Smooth muscle cell (in vitro differentiated cells): ENCODE data around the gene TRAPPC5. TPM values are rescaled to one million over a fixed set of nuclear protein-coding genes. Genes with fewer than 3 reads are reported as not detected.

Experiments used
- DNase-seq: peaks from one replicate; lab custom pipeline; 2025; ENCODE audit not compliant: unreplicated experiment; lab: John Stamatoyannopoulos, UW
- H2AFZ ChIP-seq: fragments of 200-600 bp; sonication (generic); 2 replicates; pipeline ENCODE4 v1.6.0; 2016; ENCODE audit warnings: antibody characterized with exemption, low read depth, mild to moderate bottlenecking
- H3F3A ChIP-seq: fragments of 200-600 bp; sonication (generic); 2 replicates; pipeline ENCODE4 v1.6.0; 2017; ENCODE audit warnings: antibody characterized with exemption, low read depth
- H3K27ac ChIP-seq: fragments of 200-600 bp; sonication (generic); 2 replicates; pipeline ENCODE4 v1.5.1; 2016; ENCODE audit warnings: low read depth, mild to moderate bottlenecking
- H3K27me3 ChIP-seq: fragments of 200-600 bp; sonication (generic); 2 replicates; pipeline ENCODE4 v1.6.1; 2016; ENCODE audit warnings: low read depth, mild to moderate bottlenecking
- H3K36me3 ChIP-seq: fragments of 200-600 bp; sonication (generic); 2 replicates; pipeline ENCODE4 v1.5.1; 2016; ENCODE audit warnings: low read depth
- H3K4me1 ChIP-seq: fragments of 200-600 bp; sonication (generic); 2 replicates; pipeline ENCODE4 v1.5.1; 2016; ENCODE audit warnings: low read depth
- H3K4me2 ChIP-seq: fragments of 200-600 bp; sonication (generic); 2 replicates; pipeline ENCODE4 v1.6.0; 2016; ENCODE audit warnings: mild to moderate bottlenecking
- H3K4me3 ChIP-seq: fragments of 200-600 bp; sonication (generic); 2 replicates; pipeline ENCODE4 v1.5.1; 2016; ENCODE audit warnings: mild to moderate bottlenecking
- H3K79me2 ChIP-seq: fragments of 200-600 bp; sonication (generic); 2 replicates; pipeline ENCODE4 v1.6.0; 2016; ENCODE audit warnings: low read depth, mild to moderate bottlenecking
- H3K9ac ChIP-seq: fragments of 200-600 bp; sonication (generic); 2 replicates; pipeline ENCODE4 v1.6.0; 2016; ENCODE audit warnings: low read depth
- H3K9me3 ChIP-seq: fragments of 200-600 bp; sonication (generic); replicated peaks from 2 replicates; pipeline ENCODE4 v1.5.1; 2016; ENCODE audit warnings: low read depth
- H4K20me1 ChIP-seq: fragments of 200-600 bp; sonication (generic); 2 replicates; pipeline ENCODE4 v1.6.0; 2016; ENCODE audit warnings: low read depth
- WGBS: methylation state at CpG from one replicate; pipeline ENCODE4 v1.1.7; 2016; ENCODE audit warnings: low lambda C conversion rate; 5-methylcytosine and 5-hydroxymethylcytosine counted together
- polyA plus RNA-seq: library from polyadenylated mRNA; unstranded; fragments of >200 nt; fragmentation: Nextera tagmentation; extraction: Ambion mirVana; gene quantifications from 2 replicates; pipeline ENCODE4 v1.2.1, GENCODE V29; 2016
- total RNA-seq: library from RNA; depleted of rRNA; stranded (reverse); fragments of >200 nt; gene quantifications from 2 replicates; pipeline ENCODE4 v1.2.3, GENCODE V29; 2014
- TF ChIP-seq, protein P1 (sequence below): fragments of 200-600 bp; sonication (generic); IDR thresholded peaks from 2 replicates; pipeline ENCODE4 v1.5.1; 2017; ENCODE audit warnings: borderline replicate concordance, mild to moderate bottlenecking, antibody characterized with exemption; ENCODE audit not compliant: insufficient read depth, poor library complexity, severe bottlenecking

TRAPPC5 gene
- total and polyA plus RNA-seq, 2 experiments from 2014 or later = 61.8 to 166 TPM

DNA sequence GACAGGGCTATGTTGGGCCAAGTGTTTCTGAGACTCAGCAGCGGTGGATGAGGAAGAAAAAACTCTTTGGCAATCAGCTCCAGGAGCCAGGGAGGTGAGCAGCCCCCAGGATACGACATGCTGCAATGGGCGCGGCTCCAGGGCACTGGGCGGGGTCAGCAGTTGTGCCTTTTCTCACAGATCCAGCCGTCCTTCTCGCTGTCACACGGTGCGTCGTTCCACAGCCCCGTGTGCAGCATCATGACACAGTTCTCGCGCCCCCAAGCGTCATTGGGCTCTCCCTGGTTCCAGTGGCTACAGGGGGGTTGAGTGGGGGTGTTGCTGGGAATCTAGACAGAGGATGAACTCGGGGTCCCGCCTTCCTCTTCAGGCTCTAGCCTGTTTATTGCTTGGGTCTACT, 48.6 kb downstream of the TRAPPC5 start:
- Histone ChIP-seq H3F3A (no peaks in the 10 kb centered on the region), H3K79me2 (no peaks in the 10 kb centered on the region), H3K27ac (no peak overlapping the region), H3K4me1 (no peaks in the 10 kb centered on the region), H3K9me3 (no peaks in the 10 kb centered on the region), H4K20me1 (no peaks in the 10 kb centered on the region), H2AFZ (no peak overlapping the region), H3K4me3 (no peak overlapping the region), H3K36me3 (no peaks in the 10 kb centered on the region), H3K4me2 (no peak overlapping the region), H3K9ac (no peak overlapping the region), H3K27me3 (peaks cover 65% of the 10 kb centered on the region)
- TF ChIP-seq, protein P1, sequence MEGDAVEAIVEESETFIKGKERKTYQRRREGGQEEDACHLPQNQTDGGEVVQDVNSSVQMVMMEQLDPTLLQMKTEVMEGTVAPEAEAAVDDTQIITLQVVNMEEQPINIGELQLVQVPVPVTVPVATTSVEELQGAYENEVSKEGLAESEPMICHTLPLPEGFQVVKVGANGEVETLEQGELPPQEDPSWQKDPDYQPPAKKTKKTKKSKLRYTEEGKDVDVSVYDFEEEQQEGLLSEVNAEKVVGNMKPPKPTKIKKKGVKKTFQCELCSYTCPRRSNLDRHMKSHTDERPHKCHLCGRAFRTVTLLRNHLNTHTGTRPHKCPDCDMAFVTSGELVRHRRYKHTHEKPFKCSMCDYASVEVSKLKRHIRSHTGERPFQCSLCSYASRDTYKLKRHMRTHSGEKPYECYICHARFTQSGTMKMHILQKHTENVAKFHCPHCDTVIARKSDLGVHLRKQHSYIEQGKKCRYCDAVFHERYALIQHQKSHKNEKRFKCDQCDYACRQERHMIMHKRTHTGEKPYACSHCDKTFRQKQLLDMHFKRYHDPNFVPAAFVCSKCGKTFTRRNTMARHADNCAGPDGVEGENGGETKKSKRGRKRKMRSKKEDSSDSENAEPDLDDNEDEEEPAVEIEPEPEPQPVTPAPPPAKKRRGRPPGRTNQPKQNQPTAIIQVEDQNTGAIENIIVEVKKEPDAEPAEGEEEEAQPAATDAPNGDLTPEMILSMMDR = no peak
- WGBS = 41% methylated on average over 16 of the region's 16 CpGs
- DNase-seq = no peak

DNA sequence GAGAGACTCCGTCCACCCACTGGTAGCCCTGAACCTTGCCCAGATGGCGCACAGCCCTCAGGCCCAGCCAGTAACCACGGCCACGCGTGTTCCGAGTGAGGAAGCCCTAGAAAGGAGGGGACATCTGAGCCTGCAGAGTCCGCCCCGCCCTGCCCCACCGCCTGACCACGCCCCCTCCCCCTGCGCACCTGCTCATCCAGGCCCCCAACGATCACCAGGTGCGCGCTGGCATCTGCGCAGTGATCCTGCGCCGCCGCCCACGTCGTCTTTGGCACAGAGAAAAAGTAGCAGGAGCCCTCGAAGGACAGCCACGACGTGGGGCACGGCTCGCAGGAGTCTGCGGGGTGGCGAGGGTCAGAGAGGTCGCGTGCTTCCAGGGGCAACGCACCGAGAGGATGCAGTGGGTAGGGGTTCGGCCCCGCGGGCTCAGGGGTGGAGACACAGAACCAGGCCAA, 49.2 kb downstream of the TRAPPC5 start:
- Histone ChIP-seq H2AFZ (no peak overlapping the region), H3K79me2 (no peaks in the 10 kb centered on the region), H3K36me3 (no peaks in the 10 kb centered on the region), H3F3A (no peaks in the 10 kb centered on the region), H3K9ac (no peak overlapping the region), H3K27ac (no peak overlapping the region), H3K27me3 (peaks cover 66% of the 10 kb centered on the region), H3K4me2 (no peak overlapping the region), H3K4me3 (no peak overlapping the region), H4K20me1 (no peaks in the 10 kb centered on the region), H3K4me1 (no peaks in the 10 kb centered on the region), H3K9me3 (no peaks in the 10 kb centered on the region)
- TF ChIP-seq, protein P1 = no peak
- WGBS = 25% methylated on average over 32 of the region's 34 CpGs
- DNase-seq = no peak

DNA sequence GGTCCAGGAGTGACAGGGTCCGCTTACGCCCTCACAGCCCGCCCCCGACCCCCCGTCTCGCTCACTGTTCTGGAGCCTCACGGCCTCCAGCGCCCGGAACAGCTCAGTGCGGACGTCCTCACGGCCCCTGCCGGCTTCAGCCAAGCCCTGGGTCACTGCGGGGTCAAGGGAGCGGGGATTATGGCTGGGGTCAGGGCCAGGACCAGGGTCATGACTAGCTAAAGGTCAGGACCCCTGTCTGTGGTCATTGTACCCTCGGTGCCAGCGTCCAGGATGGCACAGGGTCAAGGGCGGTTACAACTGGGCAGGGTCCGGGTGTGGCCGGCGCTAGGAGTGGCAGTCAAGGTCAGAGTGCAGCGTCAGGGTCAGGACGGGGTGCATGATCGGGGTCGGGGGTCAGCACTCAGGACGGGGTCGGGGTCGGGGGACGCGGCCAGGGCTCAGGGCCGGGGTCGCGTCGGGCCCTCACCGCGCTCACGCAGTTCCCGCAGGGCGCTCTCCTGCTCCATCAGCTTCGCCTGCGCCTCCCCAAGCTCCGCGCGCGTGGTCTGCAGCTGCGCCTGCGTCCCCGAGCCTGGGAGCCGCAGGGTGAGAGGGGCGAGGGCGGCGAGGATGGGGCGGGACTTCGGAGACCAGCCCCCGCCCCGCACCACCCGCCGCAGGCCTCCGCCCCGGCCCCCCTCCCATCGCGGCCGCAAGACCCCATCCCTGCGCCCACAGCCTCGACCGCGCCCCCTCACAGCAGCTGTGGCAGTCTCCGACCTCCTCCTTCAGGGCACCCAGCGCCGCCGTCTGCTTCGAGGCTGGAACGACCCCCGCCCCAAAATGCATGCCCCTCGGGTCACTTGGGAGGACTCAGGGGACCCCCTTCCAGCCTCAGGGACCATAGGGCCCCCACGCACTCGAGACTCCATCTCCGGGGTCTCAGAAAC, 49.9 kb downstream of the TRAPPC5 start:
- H3K4me3 ChIP-seq = no peak overlapping the region
- no peaks in the 10 kb centered on the region for H4K20me1 ChIP-seq
- no peak for DNase-seq
- no peaks in the 10 kb centered on the region for H3K36me3 ChIP-seq
- no peaks in the 10 kb centered on the region for H3K4me1 ChIP-seq
- H3K79me2 ChIP-seq = no peaks in the 10 kb centered on the region
- H3K4me2 ChIP-seq = no peak overlapping the region
- no peak overlapping the region for H3K9ac ChIP-seq
- TF ChIP-seq, protein P1 = no peak
- H3F3A ChIP-seq = no peaks in the 10 kb centered on the region
- H2AFZ ChIP-seq = no peak overlapping the region
- H3K27ac ChIP-seq = no peak overlapping the region
- H3K9me3 ChIP-seq = no peaks in the 10 kb centered on the region
- peaks cover 69% of the 10 kb centered on the region for H3K27me3 ChIP-seq
- 30% methylated on average over 30 of the region's 78 CpGs for WGBS
